Activated T-helper 17 cell treated with anti-CD3 and anti-CD28 coated beads, Interleukin-2, amount 50 U/mL, for 72 hours (primary cell): ENCODE results near the gene MNDA. TPM values are rescaled to one million over a fixed set of nuclear protein-coding genes. Genes with fewer than 3 reads are reported as not detected.

Experiments used
- total RNA-seq, 2 donors: library from RNA; stranded (reverse); gene quantifications; one replicate each; pipeline ENCODE4 v1.2.3, GENCODE V29; 2022

The MNDA gene
- total RNA-seq, 2 donors from 2014 or later: not detected

Other genes starting within 250 kb of the MNDA start
- not detected for gene OR10Z1, start 226.1 kb upstream of the MNDA start, total RNA-seq
- gene SPTA1, start 144.6 kb upstream of the MNDA start, total RNA-seq: under 1 TPM in 1 of 2 donors, not detected in 1; 0.42 TPM
- not detected for gene OR6K2, start 130.7 kb upstream of the MNDA start, total RNA-seq
- gene OR6K3, start 110.6 kb upstream of the MNDA start, total RNA-seq: not detected
- gene OR6K6, start 76.6 kb upstream of the MNDA start, total RNA-seq: not detected
- not detected for gene OR6N1, start 59.2 kb upstream of the MNDA start, total RNA-seq
- gene OR6N2, start 50.1 kb upstream of the MNDA start, total RNA-seq: not detected
- gene PYHIN1, start 100.2 kb downstream of the MNDA start, total RNA-seq: 10 to 100 TPM; 19.6 to 27.8 TPM
- gene IFI16, start 178.6 kb downstream of the MNDA start, total RNA-seq: 100 to 1,000 TPM; 187 to 217 TPM
- gene AIM2, start 245.4 kb downstream of the MNDA start, total RNA-seq: 100 to 1,000 TPM in 1 of 2 donors, 10 to 100 TPM in 1; 47.2 to 123 TPM